Measurements from ENCODE around the gene NRCAM. TPM values are rescaled to one million over a fixed set of nuclear protein-coding genes. Genes with fewer than 3 reads are reported as not detected.

The NRCAM gene
- polyA plus RNA-seq, 3 donors = not detected

DNA sequence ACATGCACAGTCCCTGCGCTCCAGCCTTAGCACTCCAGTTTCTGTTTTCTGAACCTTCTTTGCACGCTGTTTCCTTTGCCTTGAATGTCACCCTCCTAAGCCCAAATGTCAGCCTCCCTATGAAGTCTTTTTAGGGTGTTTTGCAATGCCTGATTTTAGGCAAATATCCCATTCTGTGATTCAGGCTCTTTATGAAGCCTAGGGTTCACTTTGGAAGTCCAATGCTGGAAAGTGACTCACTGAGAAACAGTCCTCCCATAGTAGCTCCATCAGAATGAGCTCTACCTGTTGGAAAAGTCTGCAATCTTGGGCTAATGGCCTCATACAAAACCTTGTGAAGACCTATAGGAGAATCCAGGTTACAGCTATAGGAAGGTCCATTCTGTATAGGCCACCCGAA, 331.4 kb downstream of the NRCAM start:
- no peaks in the 10 kb centered on the region for H3K4me1 Mint-ChIP-seq
- Histone ChIP-seq H2AFZ (ENCODE audit: insufficient read depth, low read depth, low read length, poor library complexity, severe bottlenecking) (no peak overlapping the region), H3K4me1 (ENCODE audit: control insufficient read depth in 1 of 2, insufficient read depth in 2 of 2, low read length in 2 of 2) (no peaks in the 10 kb centered on the region), H3K4me3 (replicated peaks in 1 of 3; ENCODE audit: low read depth in 2 of 3, low read length in 3 of 3) (no peak overlapping the region), H3K4me2 (replicated peaks; ENCODE audit: extremely low read depth, low read length, poor library complexity, severe bottlenecking) (no peak overlapping the region), H3K27ac (ENCODE audit: low read depth in 1 of 2, low read length in 2 of 2) (no peak overlapping the region), H3K36me3 (replicated peaks in 1 of 2; ENCODE audit: control insufficient read depth in 1 of 2, insufficient read depth in 2 of 2, low read length in 2 of 2) (no peaks in the 10 kb centered on the region), H3K9ac (ENCODE audit: insufficient read depth, low read length, poor library complexity, severe bottlenecking) (no peak overlapping the region), H3K9me3 (replicated peaks in 1 of 2; ENCODE audit: control insufficient read depth in 1 of 2, insufficient read depth in 1 of 2, low read length in 2 of 2) (no peaks in the 10 kb centered on the region), H3K27me3 (ENCODE audit: control insufficient read depth in 2 of 2, insufficient read depth in 2 of 2, low read length in 2 of 2) (no peaks in the 10 kb centered on the region), H3K79me2 (ENCODE audit: insufficient read depth, low read length) (no peaks in the 10 kb centered on the region), H4K20me1 (ENCODE audit: insufficient read depth, low read length) (no peaks in the 10 kb centered on the region)
- H3K27me3 Mint-ChIP-seq (ENCODE audit: low read depth in 3 of 3) = no peaks in the 10 kb centered on the region
- WGBS (ENCODE audit: insufficient coverage) = 92% methylated on average over 2 of the region's 3 CpGs
- TF ChIP-seq, protein P1, sequence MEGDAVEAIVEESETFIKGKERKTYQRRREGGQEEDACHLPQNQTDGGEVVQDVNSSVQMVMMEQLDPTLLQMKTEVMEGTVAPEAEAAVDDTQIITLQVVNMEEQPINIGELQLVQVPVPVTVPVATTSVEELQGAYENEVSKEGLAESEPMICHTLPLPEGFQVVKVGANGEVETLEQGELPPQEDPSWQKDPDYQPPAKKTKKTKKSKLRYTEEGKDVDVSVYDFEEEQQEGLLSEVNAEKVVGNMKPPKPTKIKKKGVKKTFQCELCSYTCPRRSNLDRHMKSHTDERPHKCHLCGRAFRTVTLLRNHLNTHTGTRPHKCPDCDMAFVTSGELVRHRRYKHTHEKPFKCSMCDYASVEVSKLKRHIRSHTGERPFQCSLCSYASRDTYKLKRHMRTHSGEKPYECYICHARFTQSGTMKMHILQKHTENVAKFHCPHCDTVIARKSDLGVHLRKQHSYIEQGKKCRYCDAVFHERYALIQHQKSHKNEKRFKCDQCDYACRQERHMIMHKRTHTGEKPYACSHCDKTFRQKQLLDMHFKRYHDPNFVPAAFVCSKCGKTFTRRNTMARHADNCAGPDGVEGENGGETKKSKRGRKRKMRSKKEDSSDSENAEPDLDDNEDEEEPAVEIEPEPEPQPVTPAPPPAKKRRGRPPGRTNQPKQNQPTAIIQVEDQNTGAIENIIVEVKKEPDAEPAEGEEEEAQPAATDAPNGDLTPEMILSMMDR (IDR thresholded peaks at IDR 0.05) = no peak
- no peaks in the 10 kb centered on the region for H3K36me3 Mint-ChIP-seq
- intact Hi-C loops (cut with micrococcal nuclease) = no loop called here
- no peak overlapping the region for H3K4me3 Mint-ChIP-seq
- H3K9me3 Mint-ChIP-seq = no peaks in the 10 kb centered on the region
- no peak overlapping the region for H3K27ac Mint-ChIP-seq
- DNase-seq = no peak

- H3K36me3 ChIP-seq (replicated peaks in 1 of 2; ENCODE audit: control insufficient read depth in 1 of 2, insufficient read depth in 2 of 2, low read length in 2 of 2) = no peaks in the 10 kb centered on the region
- H3K27me3 ChIP-seq (ENCODE audit: control insufficient read depth in 2 of 2, insufficient read depth in 2 of 2, low read length in 2 of 2) = no peaks in the 10 kb centered on the region
- H3K79me2 ChIP-seq (ENCODE audit: insufficient read depth, low read length) = no peaks in the 10 kb centered on the region
- H3K4me1 ChIP-seq (ENCODE audit: control insufficient read depth in 1 of 2, insufficient read depth in 2 of 2, low read length in 2 of 2) = no peaks in the 10 kb centered on the region
- H3K4me1 Mint-ChIP-seq = no peaks in the 10 kb centered on the region
- TF ChIP-seq, protein P1 (IDR thresholded peaks at IDR 0.05) = no peak
- H3K27me3 Mint-ChIP-seq (ENCODE audit: low read depth in 3 of 3) = no peaks in the 10 kb centered on the region
- no peaks in the 10 kb centered on the region for H3K36me3 Mint-ChIP-seq
- H3K27ac ChIP-seq (ENCODE audit: low read depth in 1 of 2, low read length in 2 of 2) = no peak overlapping the region
- no peak overlapping the region for H3K4me2 ChIP-seq (replicated peaks; ENCODE audit: extremely low read depth, low read length, poor library complexity, severe bottlenecking)
- H3K4me3 ChIP-seq (replicated peaks in 1 of 3; ENCODE audit: low read depth in 2 of 3, low read length in 3 of 3) = no peak overlapping the region
- intact Hi-C loops (cut with micrococcal nuclease) = no loop called here
- peaks cover 0 to 3% (median 0%) of the 10 kb centered on the region in 7 donors for H3K9me3 Mint-ChIP-seq
- no peaks in the 10 kb centered on the region for H3K9me3 ChIP-seq (replicated peaks in 1 of 2; ENCODE audit: control insufficient read depth in 1 of 2, insufficient read depth in 1 of 2, low read length in 2 of 2)
- H4K20me1 ChIP-seq (ENCODE audit: insufficient read depth, low read length) = no peaks in the 10 kb centered on the region
- H3K4me3 Mint-ChIP-seq = no peak overlapping the region
- H3K9ac ChIP-seq (ENCODE audit: insufficient read depth, low read length, poor library complexity, severe bottlenecking) = no peak overlapping the region
- no peak overlapping the region for H2AFZ ChIP-seq (ENCODE audit: insufficient read depth, low read depth, low read length, poor library complexity, severe bottlenecking)
- H3K27ac Mint-ChIP-seq = no peak overlapping the region
- DNase-seq = no peak
These were observed 334.1 kb downstream of the NRCAM start for GRCh38 chr7:108122181-108122580.

All from CD14-positive monocyte (primary cell).